Heart left ventricle (tissue), 13 donors: ENCODE measurements around the gene MDFIC.

ENCODE experiments used
- CTCF ChIP-seq, 12 donors: fragments of 200-600 bp; sonication (generic) in 4 of 12; IDR thresholded peaks; one replicate each; pipeline versions ENCODE4 v1.5.0 to v1.8.0; 2018 to 2022; ENCODE audit warnings: antibody characterized with exemption in 12 of 12, mild to moderate bottlenecking in 5 of 12
- POLR2A ChIP-seq, 2 donors: fragments of 450-650 bp; IDR thresholded peaks; one replicate each; pipeline ENCODE4 v1.6.1; 2017; ENCODE audit warnings: antibody characterized with exemption in 2 of 2, mild to moderate bottlenecking in 2 of 2, moderate library complexity in 2 of 2
- donor health status: ischemic (EF 13 %, LVEDD 7.1; RV severe dilation, severe dysfunction).
- donor health status: DM: no; HTN: yes; CAD: no.
- donor health status: DM: no; HTN: no; CAD: no.
- donor health status: ischemic (EF 25% LVEDD 6.9; RV normal size, moderate dysfunction).
- donor health status: ischemic (EF 25% LVEDD 5.7; RV mildly dilated, moderate dysfunction).
- donor health status: ischemic (EF 35%, LVEDD 5.7; RV mildly dilated, moderate dysfunction).
- donor health status: nonischemic (EF 11% LVEDD 7.7; RV severe dilation, severe dysfunction).
- donor health status: DM: yes; HTN: yes; CAD: no.
- donor health status: PGD.
- donor health status: ischemic (EF 29% LVEDD 5.4; RV normal size, mild dysfunction).
- donor health status: nonischemic (EF 23%, LVEDD 6.1; RV moderate dilation, normal function).

GRCh38 chr7:115023219-115023618 lies 101.3 kb downstream of the MDFIC start:
- TF ChIP-seq CTCF (IDR thresholded peaks at IDR 0.05) (no peak), POLR2A (IDR thresholded peaks at IDR 0.05) (no peak)
